DOHH2 (cell line): ENCODE measurements around the gene SPOCK1.

Experiments
- H3F3A ChIP-seq: fragments of 200-600 bp; sonication (generic), shearing (Covaris generic); 2 replicates; pipeline ENCODE4 v1.6.0; 2016; ENCODE audit warnings: antibody characterized with exemption, mild to moderate bottlenecking; ENCODE audit not compliant: control insufficient read depth, insufficient read depth
- H3K27ac ChIP-seq: fragments of 200-600 bp; sonication (generic); 2 replicates; pipeline ENCODE4 v1.5.1; 2014; ENCODE audit warnings: low read depth, mild to moderate bottlenecking, low read length, moderate library complexity
- H3K27me3 ChIP-seq: fragments of 200-600 bp; sonication (generic); 2 replicates; pipeline ENCODE4 v1.6.1; 2014; ENCODE audit warnings: mild to moderate bottlenecking, low read length, mixed read lengths; ENCODE audit not compliant: control insufficient read depth
- H3K36me3 ChIP-seq: fragments of 200-600 bp; sonication (generic); 2 replicates; pipeline ENCODE4 v1.6.1; 2014; ENCODE audit warnings: mild to moderate bottlenecking, low read length, moderate library complexity, mixed read lengths; ENCODE audit not compliant: control insufficient read depth
- H3K4me1 ChIP-seq: fragments of 200-600 bp; sonication (generic); 2 replicates; pipeline ENCODE4 v1.6.1; 2014; ENCODE audit warnings: mild to moderate bottlenecking, low read length, mixed read lengths; ENCODE audit not compliant: control insufficient read depth
- H3K4me2 ChIP-seq: fragments of 200-600 bp; sonication (generic); 2 replicates; pipeline ENCODE4 v1.6.0; 2014; ENCODE audit warnings: mild to moderate bottlenecking, low read length, moderate library complexity
- H3K4me3 ChIP-seq: fragments of 200-600 bp; sonication (generic); 2 replicates; pipeline ENCODE4 v1.5.1; 2014; ENCODE audit warnings: mild to moderate bottlenecking, low read length, mixed read lengths
- H3K79me2 ChIP-seq: fragments of 200-600 bp; sonication (generic); 2 replicates; pipeline ENCODE4 v1.6.1; 2014; ENCODE audit warnings: mild to moderate bottlenecking, low read length, mixed read lengths; ENCODE audit not compliant: control insufficient read depth
- H3K9me2 ChIP-seq: fragments of 200-600 bp; sonication (generic); replicated peaks from 2 replicates; pipeline ENCODE4 v1.6.1; 2014; ENCODE audit warnings: mild to moderate bottlenecking, low read length, mixed read lengths; ENCODE audit not compliant: control insufficient read depth
- H3K9me3 ChIP-seq: fragments of 200-600 bp; sonication (generic); 2 replicates; pipeline ENCODE4 v1.6.1; 2014; ENCODE audit warnings: antibody characterized with exemption, low read length, mixed read lengths; ENCODE audit not compliant: control insufficient read depth, insufficient read depth
- H4K20me1 ChIP-seq: fragments of 200-600 bp; sonication (generic); 2 replicates; pipeline ENCODE4 v1.6.0; 2014; ENCODE audit warnings: low read depth, mild to moderate bottlenecking, antibody characterized with exemption, low read length, moderate library complexity; ENCODE audit not compliant: control insufficient read depth, insufficient read depth
- EZH2phosphoT487 ChIP-seq: fragments of 200-600 bp; sonication (generic); IDR thresholded peaks from 2 replicates; pipeline ENCODE4 v1.6.1; 2017; ENCODE audit warnings: borderline replicate concordance, mild to moderate bottlenecking, antibody characterized with exemption, low read length, moderate library complexity, mixed read lengths
- TF ChIP-seq, protein P1 (sequence below): fragments of 200-600 bp; sonication (generic); IDR thresholded peaks from one replicate; pipeline ENCODE4 v1.5.1; 2014; ENCODE audit warnings: antibody characterized with exemption, mild to moderate bottlenecking, low read depth, low read length; ENCODE audit not compliant: poor library complexity, severe bottlenecking

The SPOCK1 gene

DNA sequence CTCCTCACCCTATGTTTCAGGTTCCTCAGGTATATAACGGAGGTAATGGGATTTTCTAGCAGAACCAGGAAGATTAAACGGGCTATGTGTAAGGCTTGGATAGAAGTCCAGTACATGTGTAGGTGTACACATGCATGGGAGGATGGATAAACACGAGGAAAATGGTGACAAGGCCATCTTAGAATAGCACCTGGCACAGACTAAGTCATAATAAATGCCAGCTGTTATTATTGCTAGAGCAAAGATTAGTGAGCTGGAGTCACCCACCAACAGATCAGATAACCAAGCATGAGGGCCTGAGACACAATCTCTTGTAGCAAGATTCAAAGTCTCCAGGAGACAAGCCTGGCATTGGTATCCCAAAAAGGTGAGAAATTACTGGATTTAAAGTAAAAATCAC lies 21.1 kb downstream of the SPOCK1 start:
- TF ChIP-seq, protein P1, sequence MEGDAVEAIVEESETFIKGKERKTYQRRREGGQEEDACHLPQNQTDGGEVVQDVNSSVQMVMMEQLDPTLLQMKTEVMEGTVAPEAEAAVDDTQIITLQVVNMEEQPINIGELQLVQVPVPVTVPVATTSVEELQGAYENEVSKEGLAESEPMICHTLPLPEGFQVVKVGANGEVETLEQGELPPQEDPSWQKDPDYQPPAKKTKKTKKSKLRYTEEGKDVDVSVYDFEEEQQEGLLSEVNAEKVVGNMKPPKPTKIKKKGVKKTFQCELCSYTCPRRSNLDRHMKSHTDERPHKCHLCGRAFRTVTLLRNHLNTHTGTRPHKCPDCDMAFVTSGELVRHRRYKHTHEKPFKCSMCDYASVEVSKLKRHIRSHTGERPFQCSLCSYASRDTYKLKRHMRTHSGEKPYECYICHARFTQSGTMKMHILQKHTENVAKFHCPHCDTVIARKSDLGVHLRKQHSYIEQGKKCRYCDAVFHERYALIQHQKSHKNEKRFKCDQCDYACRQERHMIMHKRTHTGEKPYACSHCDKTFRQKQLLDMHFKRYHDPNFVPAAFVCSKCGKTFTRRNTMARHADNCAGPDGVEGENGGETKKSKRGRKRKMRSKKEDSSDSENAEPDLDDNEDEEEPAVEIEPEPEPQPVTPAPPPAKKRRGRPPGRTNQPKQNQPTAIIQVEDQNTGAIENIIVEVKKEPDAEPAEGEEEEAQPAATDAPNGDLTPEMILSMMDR, result no peak
- no peak for TF ChIP-seq EZH2phosphoT487
- Histone ChIP-seq H3K79me2 (no peaks in the 10 kb centered on the region), H4K20me1 (no peaks in the 10 kb centered on the region), H3K9me3 (no peaks in the 10 kb centered on the region), H3K4me3 (no peak overlapping the region), H3K4me1 (no peaks in the 10 kb centered on the region), H3K9me2 (no peaks in the 10 kb centered on the region), H3K27me3 (no peaks in the 10 kb centered on the region), H3K36me3 (no peaks in the 10 kb centered on the region), H3K4me2 (no peak overlapping the region), H3K27ac (no peak overlapping the region), H3F3A (no peaks in the 10 kb centered on the region)

DNA sequence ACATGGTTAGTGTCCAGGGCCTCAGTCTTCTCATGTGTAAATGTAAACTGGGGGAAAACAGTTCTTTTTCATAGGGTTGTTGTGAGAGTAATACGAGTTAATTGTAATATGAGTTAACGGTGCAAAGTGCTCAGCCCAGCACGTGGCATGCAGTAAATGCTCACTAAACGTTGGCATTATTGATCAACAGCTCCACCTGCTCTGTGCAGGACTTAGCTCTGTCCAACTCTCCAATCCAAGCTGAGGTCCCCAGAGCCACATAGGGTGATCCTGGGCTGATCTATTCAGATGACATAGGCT lies 28.3 kb downstream of the SPOCK1 start:
- Histone ChIP-seq H3K27ac (no peak overlapping the region), H4K20me1 (no peaks in the 10 kb centered on the region), H3K4me2 (no peak overlapping the region), H3K9me2 (no peaks in the 10 kb centered on the region), H3K4me1 (no peaks in the 10 kb centered on the region), H3K79me2 (no peaks in the 10 kb centered on the region), H3K27me3 (peaks cover 11% of the 10 kb centered on the region), H3K4me3 (no peak overlapping the region), H3K36me3 (no peaks in the 10 kb centered on the region), H3K9me3 (no peaks in the 10 kb centered on the region), H3F3A (no peaks in the 10 kb centered on the region)
- TF ChIP-seq EZH2phosphoT487, result no peak
- TF ChIP-seq, protein P1, result no peak

DNA sequence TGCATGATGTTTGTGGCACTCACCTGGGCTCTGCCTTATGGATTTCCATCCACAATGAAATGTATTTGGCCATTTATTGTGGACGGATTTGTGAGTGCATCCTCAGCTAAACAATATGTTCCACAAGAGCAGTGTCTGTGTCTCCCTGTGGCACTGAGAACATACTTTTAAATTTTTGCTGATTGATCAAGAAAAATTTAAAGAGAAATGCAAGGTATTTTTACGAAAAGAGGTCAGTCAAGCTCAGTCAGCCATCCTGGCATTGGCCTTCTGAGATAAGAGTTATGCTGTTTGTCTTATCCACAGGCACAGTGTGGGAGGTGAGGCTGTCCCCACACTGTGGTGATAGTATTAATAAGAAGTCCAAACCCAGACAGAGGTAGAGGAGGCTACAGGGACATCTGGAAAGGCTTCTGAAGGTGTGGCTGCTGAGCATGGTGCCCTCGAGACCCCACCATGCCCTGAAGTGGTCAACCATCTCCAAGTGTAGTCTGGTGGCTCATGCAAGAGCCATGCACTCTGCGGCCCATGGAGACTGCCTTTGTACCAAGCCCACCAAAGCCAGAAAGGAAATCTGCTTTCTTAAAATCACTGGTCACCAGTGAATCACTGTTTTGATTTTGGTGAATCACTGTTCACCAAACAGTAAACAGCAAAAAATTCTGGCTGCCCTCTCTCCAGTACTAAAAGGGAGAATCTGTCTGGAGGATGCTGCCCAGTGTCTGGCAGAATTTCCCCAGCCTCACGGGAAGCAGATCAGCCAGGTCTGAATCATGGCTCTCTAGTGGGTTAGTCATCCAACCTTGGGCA lies 28.8 kb downstream of the SPOCK1 start:
- H3K4me3 ChIP-seq, result no peak overlapping the region
- no peaks in the 10 kb centered on the region for H3K9me2 ChIP-seq
- H3K27me3 ChIP-seq, result peaks cover 15% of the 10 kb centered on the region
- H4K20me1 ChIP-seq, result no peaks in the 10 kb centered on the region
- H3K79me2 ChIP-seq, result no peaks in the 10 kb centered on the region
- H3F3A ChIP-seq, result no peaks in the 10 kb centered on the region
- no peaks in the 10 kb centered on the region for H3K4me1 ChIP-seq
- H3K9me3 ChIP-seq, result no peaks in the 10 kb centered on the region
- no peak for TF ChIP-seq EZH2phosphoT487
- no peak overlapping the region for H3K4me2 ChIP-seq
- no peaks in the 10 kb centered on the region for H3K36me3 ChIP-seq
- H3K27ac ChIP-seq, result no peak overlapping the region

DNA sequence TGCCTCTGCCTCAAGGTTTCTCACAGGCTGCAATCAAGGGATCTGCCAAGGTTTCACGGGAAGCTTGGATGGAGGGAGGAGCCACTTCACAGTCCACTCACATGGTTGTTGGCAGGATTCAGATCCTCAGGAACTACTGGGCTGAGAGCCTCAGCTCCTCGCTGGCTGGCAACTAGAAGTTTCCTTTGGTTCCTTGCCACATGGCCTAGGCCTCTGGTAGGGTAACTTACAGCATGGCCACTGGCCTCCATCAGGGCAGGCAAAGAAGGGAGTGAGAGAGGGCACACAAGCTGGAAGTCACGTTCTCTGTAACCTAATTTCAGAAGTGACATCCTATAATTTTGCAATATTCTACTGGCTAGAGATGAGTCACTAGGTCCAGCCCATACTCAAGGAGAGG lies 32.2 kb downstream of the SPOCK1 start:
- no peaks in the 10 kb centered on the region for H4K20me1 ChIP-seq
- no peak overlapping the region for H3K4me2 ChIP-seq
- no peaks in the 10 kb centered on the region for H3K9me2 ChIP-seq
- no peak overlapping the region for H3K27ac ChIP-seq
- TF ChIP-seq, protein P1, result no peak
- no peak for TF ChIP-seq EZH2phosphoT487
- H3K4me3 ChIP-seq, result no peak overlapping the region
- no peaks in the 10 kb centered on the region for H3F3A ChIP-seq
- peaks cover 15% of the 10 kb centered on the region for H3K27me3 ChIP-seq
- no peaks in the 10 kb centered on the region for H3K9me3 ChIP-seq
- H3K36me3 ChIP-seq, result no peaks in the 10 kb centered on the region
- no peaks in the 10 kb centered on the region for H3K79me2 ChIP-seq
- no peaks in the 10 kb centered on the region for H3K4me1 ChIP-seq
